Measurements from ENCODE around the gene GPC6.
A peak's percentile ranks its signal among the peaks of the same experiment; 100 is the strongest.
"Not testable (repeated sequence)": the region's sequence is repeated elsewhere in the genome, so short reads cannot be mapped to it uniquely, and the experiment has no call there.

Gene GPC6

GRCh38 chr13:93450761-93451160 is 224.2 kb downstream of the GPC6 start:
- DNase-seq: no peak

- DNase-seq: not testable (repeated sequence)
These were observed 228.1 kb downstream of the GPC6 start for GRCh38 chr13:93454676-93455235.

DNA sequence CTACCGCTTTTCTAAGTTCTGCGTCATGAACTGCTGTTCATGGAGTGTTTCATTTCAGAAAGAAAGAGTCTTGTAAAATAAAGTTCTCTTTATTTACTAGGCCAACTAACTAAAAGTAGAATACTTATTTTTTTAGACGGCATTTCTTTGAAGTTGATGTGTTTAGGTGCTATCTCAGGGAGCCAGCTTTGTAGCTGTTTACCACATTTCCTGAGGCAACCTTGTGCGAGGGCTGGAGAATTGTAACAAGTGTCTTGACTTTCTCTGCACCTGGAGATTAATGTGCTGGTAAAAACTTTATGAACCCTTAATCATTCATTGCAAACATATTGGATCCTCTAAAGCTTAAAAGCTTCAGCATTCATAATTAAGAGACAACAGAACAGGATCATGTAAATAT is 229.3 kb downstream of the GPC6 start:
- no peak for DNase-seq

GRCh38 chr13:93460005-93460404 is 233.4 kb downstream of the GPC6 start:
- no peak for DNase-seq

GRCh38 chr13:93462151-93462550 is 235.5 kb downstream of the GPC6 start:
- no peak for DNase-seq

DNA sequence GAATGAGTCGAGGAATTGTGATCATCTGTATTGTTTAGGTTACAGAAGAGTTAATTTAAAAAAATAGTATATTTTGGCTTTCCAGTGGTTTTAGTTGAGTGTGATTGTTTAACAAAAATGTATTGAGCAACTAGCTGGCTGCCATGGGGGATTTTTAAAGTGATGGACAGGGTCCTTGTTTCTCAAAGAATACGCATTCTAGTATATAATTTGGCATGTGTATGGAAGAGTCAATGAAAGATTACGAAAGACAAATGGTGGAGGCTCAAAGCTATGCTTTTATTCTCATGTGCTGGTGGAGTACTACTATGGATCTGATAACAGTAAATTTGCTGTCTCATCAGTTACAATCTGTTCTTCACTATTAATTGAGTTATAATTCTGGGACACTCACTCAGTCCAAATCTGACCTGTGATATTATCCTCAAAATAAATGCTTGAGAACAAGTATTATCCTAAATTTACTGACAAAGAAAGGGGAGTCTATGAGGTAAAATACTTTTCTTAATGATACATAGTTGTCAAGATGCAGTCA is 240.0 kb downstream of the GPC6 start:
- DNase-seq: no peak

GRCh38 chr13:93467175-93467574 is 240.6 kb downstream of the GPC6 start:
- DNase-seq: no peak

DNA sequence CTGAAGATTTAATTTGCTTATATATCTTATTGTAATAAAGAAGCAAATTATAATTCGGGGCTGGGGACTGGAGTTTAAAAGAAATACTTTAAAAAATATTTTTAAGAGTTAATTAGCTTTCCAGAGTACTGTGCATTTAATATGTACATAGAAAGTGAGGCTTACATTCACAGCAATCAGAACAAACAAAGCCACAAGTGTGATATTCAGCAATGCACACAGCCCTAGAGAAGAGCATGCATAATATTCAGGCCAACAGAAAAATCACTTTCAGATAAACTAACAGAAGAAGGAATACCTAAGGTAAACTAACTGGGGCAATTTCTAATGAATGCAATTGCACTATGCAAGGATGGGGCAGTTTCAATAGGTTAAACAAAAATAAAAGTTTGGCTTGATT is 241.8 kb downstream of the GPC6 start:
- no peak for DNase-seq

- no peak for DNase-seq
These were observed 245.7 kb downstream of the GPC6 start for GRCh38 chr13:93472296-93472695.

- no peak for DNase-seq
These were observed 246.2 kb downstream of the GPC6 start for GRCh38 chr13:93472814-93473296.

DNA sequence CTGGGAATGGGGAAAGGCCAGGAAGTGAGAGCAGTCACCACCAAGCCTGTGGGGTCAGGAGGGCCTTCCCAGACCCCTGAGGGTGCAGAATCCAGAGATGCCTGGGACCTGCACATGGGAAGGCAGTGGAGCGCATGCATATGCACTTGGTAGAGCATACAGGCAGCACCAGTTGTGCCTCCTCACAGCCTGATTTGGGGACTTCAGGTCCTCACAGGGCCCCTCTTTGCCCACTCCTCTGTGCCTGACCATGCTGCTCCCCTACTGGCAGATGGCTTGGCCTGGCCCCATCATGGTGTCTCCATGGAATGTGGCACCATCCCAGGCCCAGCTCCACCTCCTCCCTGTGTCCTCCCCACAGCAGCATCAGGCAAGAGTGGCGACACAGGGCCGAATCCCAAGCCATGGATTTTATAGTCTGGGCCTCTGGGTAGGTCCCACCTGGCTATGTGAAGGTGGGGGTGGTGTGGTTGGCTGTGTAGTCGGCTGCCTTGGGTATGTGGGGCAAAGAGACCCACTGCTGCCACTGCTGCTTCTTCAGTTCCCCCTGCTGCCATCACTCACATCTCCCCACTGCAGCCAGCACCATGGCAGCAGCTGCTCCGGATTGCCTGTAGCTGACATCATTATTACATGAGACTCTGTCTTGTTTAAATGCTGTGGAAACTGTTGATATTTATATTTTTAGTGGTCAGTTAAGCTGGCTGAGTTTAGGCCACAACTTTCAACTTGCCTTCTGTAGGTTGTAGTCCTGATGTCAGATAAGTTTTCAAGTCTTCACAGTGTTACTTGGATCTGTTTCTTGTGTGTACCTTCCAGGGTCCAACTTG is 247.0 kb downstream of the GPC6 start:
- no peak for DNase-seq

- DNase-seq: peak; percentile 62
These were observed 249.6 kb downstream of the GPC6 start for GRCh38 chr13:93476175-93476574.

- DNase-seq: peak; percentile 8
These were observed 250.6 kb downstream of the GPC6 start for GRCh38 chr13:93477238-93477637.

- DNase-seq: no peak
These were observed 254.0 kb downstream of the GPC6 start for GRCh38 chr13:93480553-93481106.

GRCh38 chr13:93496117-93496516 is 269.5 kb downstream of the GPC6 start:
- DNase-seq: not testable (repeated sequence)

DNA sequence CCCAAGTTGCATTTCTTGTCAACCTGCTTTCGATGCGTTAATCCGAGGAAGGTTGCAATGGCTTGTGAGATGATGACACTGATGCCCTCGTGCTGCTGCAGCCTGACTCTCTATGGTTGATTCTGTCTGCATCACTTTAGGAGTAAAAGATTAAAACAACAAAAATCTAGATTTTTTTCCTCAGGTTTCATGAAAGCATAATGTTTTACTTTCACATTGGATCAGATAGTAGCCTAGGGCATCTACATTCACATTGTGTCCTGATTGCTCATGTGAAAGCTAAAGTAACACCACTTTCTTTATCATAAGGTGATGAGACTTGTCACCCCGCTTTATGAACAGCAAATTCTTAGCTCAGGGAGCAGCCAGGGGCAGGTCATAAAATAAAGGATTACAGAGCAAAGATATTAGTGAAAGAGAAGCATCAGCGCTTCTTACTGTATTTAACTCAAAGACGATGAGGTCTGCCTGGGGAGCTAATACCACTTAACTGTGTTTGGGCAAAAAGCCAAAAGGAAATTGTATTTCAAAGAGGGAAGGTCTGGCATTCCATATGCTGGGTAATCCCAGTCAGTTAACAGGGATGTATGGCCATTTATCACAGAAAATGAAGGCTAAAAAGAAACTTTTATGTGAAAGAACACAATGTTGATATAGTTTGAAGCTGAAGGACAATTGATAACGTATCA is 270.5 kb downstream of the GPC6 start:
- no peak for DNase-seq

DNA sequence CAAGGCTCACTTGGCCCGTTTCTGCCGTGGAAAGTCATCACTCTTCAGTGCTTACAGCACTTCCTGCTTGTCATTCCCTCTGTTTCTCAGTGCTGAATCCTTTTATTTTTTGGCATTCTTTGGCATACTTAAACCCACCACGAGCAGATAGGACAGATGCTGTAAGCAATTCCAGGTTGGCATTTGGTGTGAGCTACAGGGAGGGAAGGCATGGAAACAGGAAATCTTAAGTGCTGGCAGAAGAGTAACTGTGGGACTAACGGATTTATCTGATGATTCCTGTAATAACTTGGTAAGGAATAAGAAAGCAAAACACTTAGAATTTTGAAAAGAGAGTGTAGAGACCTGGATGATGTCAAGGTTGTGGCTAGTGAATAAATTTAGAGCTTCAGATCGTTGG is 273.4 kb downstream of the GPC6 start:
- DNase-seq: no peak

DNA sequence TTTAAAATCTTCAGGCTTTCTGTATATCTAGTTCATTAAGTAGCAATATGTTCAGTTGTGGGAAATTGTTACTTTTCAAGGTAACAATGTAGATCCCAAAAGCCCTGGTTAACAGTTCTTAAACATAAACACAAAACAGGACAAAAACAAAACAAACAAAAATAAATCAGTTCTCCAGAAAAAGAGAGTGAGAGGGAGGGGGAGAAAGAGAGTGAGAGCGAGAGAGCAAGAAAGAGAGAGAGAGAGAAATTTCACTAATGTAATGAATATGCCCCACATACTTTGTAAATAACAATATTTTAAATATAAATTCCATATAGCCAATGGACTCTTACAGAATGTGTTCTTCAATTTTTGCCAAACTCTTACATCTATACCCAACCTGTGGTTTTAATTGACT is 275.5 kb downstream of the GPC6 start:
- no peak for DNase-seq

GRCh38 chr13:93502987-93503615 is 276.5 kb downstream of the GPC6 start:
- no peak for DNase-seq

DNA sequence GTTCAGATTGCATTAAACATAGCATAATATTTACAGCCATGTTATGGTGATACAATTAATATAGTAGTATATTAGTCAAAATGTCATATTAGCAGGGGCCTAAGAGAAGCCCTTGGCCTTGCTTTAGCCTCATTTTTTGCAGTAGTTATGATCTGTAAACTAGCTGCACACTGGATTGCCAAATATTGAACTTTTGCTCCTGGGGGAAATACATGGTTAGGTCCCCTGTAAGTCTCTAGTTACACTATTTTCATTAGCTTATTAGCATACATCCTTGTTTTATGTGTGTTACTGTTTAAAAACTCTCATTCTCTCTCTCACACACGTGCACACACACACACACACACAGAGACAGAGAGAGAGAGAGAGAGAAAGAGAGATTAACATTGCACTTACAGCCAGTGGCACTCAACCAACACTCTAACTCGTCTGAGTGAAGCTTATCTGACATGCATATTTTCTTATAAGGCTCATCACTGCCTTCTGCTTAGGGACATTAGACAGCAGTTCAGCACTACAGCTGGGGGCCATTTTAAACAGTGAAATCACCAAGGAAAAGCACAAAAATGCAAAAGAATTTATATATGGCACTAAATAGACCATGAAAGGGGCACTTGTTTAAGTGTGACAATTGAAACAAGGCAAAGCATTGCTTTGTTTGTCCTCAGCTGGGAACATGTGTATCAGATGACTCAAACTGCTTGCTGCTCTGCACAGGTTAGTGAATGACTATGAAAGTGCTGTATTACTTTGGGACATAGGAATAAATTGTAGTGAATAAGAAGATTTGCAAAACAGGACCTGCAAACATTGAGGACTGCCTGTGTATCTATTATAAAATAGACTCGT is 278.7 kb downstream of the GPC6 start:
- DNase-seq: peak; percentile 53

DNA sequence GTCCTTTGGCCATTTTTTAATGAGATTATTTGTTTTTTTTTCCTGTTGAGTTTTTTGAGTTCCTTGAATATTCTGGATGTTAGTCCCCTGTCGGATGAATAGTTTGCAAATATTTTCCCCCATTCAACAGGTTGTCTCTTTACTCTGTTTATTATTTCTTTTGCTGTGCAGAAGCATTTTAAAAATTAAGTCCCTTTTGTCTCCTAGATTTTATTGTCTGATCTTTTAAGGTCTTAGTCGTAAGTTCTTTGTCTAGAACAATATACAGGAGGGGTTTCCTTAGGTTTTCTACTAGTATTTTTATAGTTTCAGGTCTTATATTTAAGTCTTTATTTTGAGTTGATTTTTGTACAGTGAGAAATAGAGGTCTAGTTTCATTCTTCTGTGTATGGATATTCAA is 284.4 kb downstream of the GPC6 start:
- no peak for DNase-seq

DNA sequence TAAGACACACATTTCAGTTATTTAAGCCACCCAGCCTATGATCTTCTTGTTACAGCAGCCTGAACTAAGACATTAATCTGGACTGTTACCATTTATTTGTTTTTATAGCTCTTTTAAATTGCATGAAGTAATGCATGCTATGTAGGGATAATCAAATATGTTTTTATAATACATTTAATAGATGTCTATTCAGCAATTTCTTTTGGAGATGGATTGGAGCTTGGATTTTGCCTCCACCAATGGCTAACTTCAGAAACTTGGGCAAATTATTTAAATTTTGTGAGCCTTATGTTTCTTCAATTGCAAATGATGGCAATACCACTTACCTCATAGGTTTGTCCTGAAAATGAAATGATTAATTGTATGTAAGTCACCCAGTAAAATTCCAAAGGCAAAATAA is 288.7 kb downstream of the GPC6 start:
- no peak for DNase-seq

Data from fibroblast of skin of back (primary cell).